ENCODE measurements around the gene RBBP8.
A peak's percentile ranks its signal among the peaks of the same experiment; 100 is the strongest.

The RBBP8 gene

DNA sequence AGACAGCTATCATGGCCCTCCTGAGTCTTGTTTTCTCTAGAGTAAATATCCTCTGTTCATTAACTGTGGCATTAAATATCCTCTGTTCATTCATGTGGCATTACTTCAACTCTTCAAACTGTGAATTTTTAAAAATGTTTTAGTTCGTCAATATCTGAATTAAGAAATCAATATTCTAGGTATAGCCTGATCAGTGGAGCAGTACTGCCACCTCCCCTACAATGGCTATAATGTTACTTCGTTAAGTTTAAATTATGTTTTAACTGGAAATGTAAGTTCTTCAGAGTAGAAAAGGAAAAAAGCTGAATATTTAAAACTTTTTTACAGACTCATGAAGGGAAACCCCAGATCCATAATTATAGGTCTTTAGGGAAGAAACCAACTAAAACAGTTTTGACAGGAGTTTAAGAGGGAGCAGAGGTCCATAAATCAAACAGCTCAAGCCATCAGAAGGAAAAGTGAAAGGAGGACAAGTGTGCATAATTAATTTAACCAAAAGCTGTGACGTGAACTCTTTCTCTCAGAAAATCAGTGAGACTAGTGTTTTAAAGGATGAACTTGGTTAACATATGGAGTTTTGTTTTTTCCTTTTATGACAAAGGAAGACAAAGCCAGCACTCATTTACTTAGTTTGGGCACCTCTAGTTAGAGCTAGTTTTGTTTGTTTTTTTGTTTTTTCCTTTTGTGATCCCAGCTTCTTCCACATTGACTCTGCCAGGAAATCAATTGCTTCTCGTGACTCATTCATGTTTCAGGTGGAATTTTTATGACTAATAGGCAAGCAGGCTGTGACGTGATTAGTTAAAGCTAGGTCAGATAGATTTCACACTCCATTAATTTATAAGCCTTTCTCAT lies 44.9 kb downstream of the RBBP8 start:
- Histone ChIP-seq H3K4me2 (ENCODE audit: insufficient read depth, low read length) (no peak overlapping the region), H3K9ac (ENCODE audit: low read depth, low read length) (no peak overlapping the region), H4K20me1 (ENCODE audit: insufficient read depth, low read length) (no peaks in the 10 kb centered on the region), H3K4me1 (ENCODE audit: insufficient read depth, low read length) (no peaks in the 10 kb centered on the region), H3K27ac (ENCODE audit: low read length) (no peak overlapping the region), H3K4me3 (ENCODE audit: low read depth in 1 of 2, low read length in 2 of 2) (no peak overlapping the region), H3K27me3 (ENCODE audit: insufficient read depth, low read length, poor library complexity) (no peaks in the 10 kb centered on the region), H3K79me2 (ENCODE audit: insufficient read depth, low read length) (no peaks in the 10 kb centered on the region), H2AFZ (ENCODE audit: low read depth, low read length) (no peak overlapping the region), H3K9me3 (ENCODE audit: insufficient read depth, low read length, severe bottlenecking) (no peaks in the 10 kb centered on the region), H3K36me3 (ENCODE audit: insufficient read depth, low read length) (peaks cover 82% of the 10 kb centered on the region)
- DNase-seq (no peak), ATAC-seq (ENCODE audit: insufficient read depth, low read depth) (no peak)
- TF ChIP-seq, protein P1, sequence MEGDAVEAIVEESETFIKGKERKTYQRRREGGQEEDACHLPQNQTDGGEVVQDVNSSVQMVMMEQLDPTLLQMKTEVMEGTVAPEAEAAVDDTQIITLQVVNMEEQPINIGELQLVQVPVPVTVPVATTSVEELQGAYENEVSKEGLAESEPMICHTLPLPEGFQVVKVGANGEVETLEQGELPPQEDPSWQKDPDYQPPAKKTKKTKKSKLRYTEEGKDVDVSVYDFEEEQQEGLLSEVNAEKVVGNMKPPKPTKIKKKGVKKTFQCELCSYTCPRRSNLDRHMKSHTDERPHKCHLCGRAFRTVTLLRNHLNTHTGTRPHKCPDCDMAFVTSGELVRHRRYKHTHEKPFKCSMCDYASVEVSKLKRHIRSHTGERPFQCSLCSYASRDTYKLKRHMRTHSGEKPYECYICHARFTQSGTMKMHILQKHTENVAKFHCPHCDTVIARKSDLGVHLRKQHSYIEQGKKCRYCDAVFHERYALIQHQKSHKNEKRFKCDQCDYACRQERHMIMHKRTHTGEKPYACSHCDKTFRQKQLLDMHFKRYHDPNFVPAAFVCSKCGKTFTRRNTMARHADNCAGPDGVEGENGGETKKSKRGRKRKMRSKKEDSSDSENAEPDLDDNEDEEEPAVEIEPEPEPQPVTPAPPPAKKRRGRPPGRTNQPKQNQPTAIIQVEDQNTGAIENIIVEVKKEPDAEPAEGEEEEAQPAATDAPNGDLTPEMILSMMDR (IDR thresholded peaks at IDR 0.05; ENCODE audit: borderline replicate concordance, extremely low read depth, low read length, poor library complexity, severe bottlenecking): no peak
- no peak for TF ChIP-seq EZH2 (IDR thresholded peaks at IDR 0.05; ENCODE audit: borderline replicate concordance, low read depth, low read length, severe bottlenecking)

DNA sequence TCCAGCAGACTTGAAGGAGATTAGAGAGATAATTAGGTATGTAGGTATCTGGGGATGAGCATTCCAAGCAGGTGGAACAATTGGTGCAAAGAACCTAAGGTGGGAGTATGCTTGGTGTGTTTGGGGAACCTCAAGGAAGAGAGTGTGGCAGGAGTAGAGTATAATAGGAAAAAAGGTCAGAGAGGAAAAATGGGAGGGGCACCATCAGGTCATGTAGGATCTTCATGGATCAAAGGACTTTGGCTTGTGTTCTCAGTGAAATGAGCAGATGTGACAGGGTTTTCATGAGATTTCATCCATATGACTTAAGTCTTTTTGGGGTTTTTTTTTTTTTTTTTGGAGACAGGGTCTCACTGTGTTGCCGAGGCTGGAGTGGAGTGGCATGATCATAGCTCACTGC lies 47.3 kb downstream of the RBBP8 start:
- H3K4me1 ChIP-seq (ENCODE audit: insufficient read depth, low read length): no peaks in the 10 kb centered on the region
- H2AFZ ChIP-seq (ENCODE audit: low read depth, low read length): no peak overlapping the region
- H3K36me3 ChIP-seq (ENCODE audit: insufficient read depth, low read length): peaks cover 80% of the 10 kb centered on the region
- no peak overlapping the region for H3K4me3 ChIP-seq (ENCODE audit: low read depth in 1 of 2, low read length in 2 of 2)
- no peaks in the 10 kb centered on the region for H4K20me1 ChIP-seq (ENCODE audit: insufficient read depth, low read length)
- H3K27ac ChIP-seq (ENCODE audit: low read length): no peak overlapping the region
- H3K9ac ChIP-seq (ENCODE audit: low read depth, low read length): no peak overlapping the region
- no peaks in the 10 kb centered on the region for H3K79me2 ChIP-seq (ENCODE audit: insufficient read depth, low read length)
- H3K4me2 ChIP-seq (ENCODE audit: insufficient read depth, low read length): no peak overlapping the region
- no peaks in the 10 kb centered on the region for H3K27me3 ChIP-seq (ENCODE audit: insufficient read depth, low read length, poor library complexity)
- no peak for TF ChIP-seq EZH2 (IDR thresholded peaks at IDR 0.05; ENCODE audit: borderline replicate concordance, low read depth, low read length, severe bottlenecking)
- H3K9me3 ChIP-seq (ENCODE audit: insufficient read depth, low read length, severe bottlenecking): no peaks in the 10 kb centered on the region
- no peak for ATAC-seq (ENCODE audit: insufficient read depth, low read depth)
- DNase-seq: no peak

DNA sequence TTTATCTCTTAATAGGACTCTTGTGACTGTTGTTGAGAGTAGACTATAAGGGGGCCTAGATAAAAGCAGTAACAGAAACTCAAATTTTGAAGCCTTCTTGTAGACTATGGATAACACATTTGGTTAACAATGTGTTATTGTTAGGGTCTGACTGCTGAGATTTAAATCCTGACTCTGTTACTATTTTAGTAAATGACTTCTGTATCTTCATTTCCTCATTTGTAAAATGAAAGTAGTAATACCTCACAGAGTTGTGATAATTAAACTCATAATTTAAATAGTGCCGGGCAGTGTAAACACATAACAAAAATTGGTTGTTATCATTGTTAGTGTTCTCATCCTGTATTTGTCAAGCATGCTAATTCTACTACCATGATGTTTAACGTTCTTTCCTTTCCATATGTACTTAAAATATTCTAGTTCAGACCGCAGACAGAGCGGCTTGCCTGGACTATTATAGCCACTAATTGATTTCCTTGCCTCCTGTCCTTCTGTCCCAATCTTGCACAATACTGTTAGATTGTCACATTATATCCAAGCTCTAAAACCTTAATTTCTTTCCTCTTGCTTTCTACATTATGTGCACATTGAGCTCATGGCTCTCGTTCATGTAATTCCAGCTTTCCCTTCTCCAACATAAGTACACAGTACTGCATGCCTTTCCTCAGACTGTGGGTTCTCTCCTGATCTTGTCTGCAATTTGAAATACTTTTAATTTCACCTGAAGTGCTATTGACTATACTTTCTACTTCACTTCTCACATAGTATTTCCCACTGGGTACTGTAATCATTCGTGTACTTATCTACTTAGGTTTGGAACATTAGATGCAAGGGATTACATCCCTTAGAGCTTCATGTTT lies 48.4 kb downstream of the RBBP8 start:
- TF ChIP-seq, protein P1 (IDR thresholded peaks at IDR 0.05; ENCODE audit: borderline replicate concordance, extremely low read depth, low read length, poor library complexity, severe bottlenecking): no peak
- TF ChIP-seq EZH2 (IDR thresholded peaks at IDR 0.05; ENCODE audit: borderline replicate concordance, low read depth, low read length, severe bottlenecking): no peak
- H3K4me3 ChIP-seq (ENCODE audit: low read depth in 1 of 2, low read length in 2 of 2): no peak overlapping the region
- no peaks in the 10 kb centered on the region for H3K27me3 ChIP-seq (ENCODE audit: insufficient read depth, low read length, poor library complexity)
- no peak overlapping the region for H3K4me2 ChIP-seq (ENCODE audit: insufficient read depth, low read length)
- no peaks in the 10 kb centered on the region for H4K20me1 ChIP-seq (ENCODE audit: insufficient read depth, low read length)
- H3K27ac ChIP-seq (ENCODE audit: low read length): no peak overlapping the region
- no peak overlapping the region for H2AFZ ChIP-seq (ENCODE audit: low read depth, low read length)
- no peaks in the 10 kb centered on the region for H3K9me3 ChIP-seq (ENCODE audit: insufficient read depth, low read length, severe bottlenecking)
- no peaks in the 10 kb centered on the region for H3K4me1 ChIP-seq (ENCODE audit: insufficient read depth, low read length)
- no peaks in the 10 kb centered on the region for H3K79me2 ChIP-seq (ENCODE audit: insufficient read depth, low read length)
- ATAC-seq (ENCODE audit: insufficient read depth, low read depth) (no peak), DNase-seq (no peak)
- H3K36me3 ChIP-seq (ENCODE audit: insufficient read depth, low read length): peaks cover 80% of the 10 kb centered on the region
- H3K9ac ChIP-seq (ENCODE audit: low read depth, low read length): no peak overlapping the region

DNA sequence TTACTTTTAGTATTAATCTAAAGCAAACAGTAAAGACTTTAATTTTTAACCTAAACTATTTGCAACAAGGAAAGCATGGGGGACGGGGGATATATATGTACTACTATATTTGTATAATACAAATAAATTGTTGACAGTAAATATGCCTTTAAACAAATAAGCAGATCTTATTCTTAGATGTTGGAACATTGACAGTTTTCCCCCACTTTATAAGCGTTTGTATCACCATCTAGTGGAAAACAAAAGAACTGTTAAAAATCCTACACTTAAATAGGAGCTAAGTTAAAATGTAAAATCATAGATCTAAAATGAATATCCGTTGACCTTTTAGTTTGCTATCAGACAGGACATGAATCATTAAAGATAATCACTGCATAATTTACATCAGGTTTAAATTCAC lies 50.0 kb downstream of the RBBP8 start:
- no peak for DNase-seq
- Histone ChIP-seq H3K27me3 (ENCODE audit: insufficient read depth, low read length, poor library complexity) (no peaks in the 10 kb centered on the region), H3K4me1 (ENCODE audit: insufficient read depth, low read length) (no peaks in the 10 kb centered on the region), H3K9me3 (ENCODE audit: insufficient read depth, low read length, severe bottlenecking) (no peaks in the 10 kb centered on the region), H3K4me3 (ENCODE audit: low read depth in 1 of 2, low read length in 2 of 2) (no peak overlapping the region), H3K27ac (ENCODE audit: low read length) (no peak overlapping the region), H3K79me2 (ENCODE audit: insufficient read depth, low read length) (no peaks in the 10 kb centered on the region), H3K36me3 (ENCODE audit: insufficient read depth, low read length) (peaks cover 83% of the 10 kb centered on the region), H3K9ac (ENCODE audit: low read depth, low read length) (no peak overlapping the region), H3K4me2 (ENCODE audit: insufficient read depth, low read length) (no peak overlapping the region), H4K20me1 (ENCODE audit: insufficient read depth, low read length) (no peaks in the 10 kb centered on the region), H2AFZ (ENCODE audit: low read depth, low read length) (no peak overlapping the region)
- TF ChIP-seq EZH2 (IDR thresholded peaks at IDR 0.05; ENCODE audit: borderline replicate concordance, low read depth, low read length, severe bottlenecking): no peak
- TF ChIP-seq, protein P1 (IDR thresholded peaks at IDR 0.05; ENCODE audit: borderline replicate concordance, extremely low read depth, low read length, poor library complexity, severe bottlenecking): peak; percentile 60
- ATAC-seq (ENCODE audit: insufficient read depth, low read depth): peak; percentile 48; the same call in 1 of the 3 replicates

All from DND-41 (cell line).